Measurements from ENCODE around the gene AGO3. TPM values are rescaled to one million over a fixed set of nuclear protein-coding genes. Genes with fewer than 3 reads are reported as not detected.

AGO3 gene
- total and polyA plus RNA-seq, 10 of the 15 experiments (the other 5 are each of a cell fraction or from before 2014, with no cell fraction given) = 3.9 to 35.2 (median 12.5) TPM

DNA sequence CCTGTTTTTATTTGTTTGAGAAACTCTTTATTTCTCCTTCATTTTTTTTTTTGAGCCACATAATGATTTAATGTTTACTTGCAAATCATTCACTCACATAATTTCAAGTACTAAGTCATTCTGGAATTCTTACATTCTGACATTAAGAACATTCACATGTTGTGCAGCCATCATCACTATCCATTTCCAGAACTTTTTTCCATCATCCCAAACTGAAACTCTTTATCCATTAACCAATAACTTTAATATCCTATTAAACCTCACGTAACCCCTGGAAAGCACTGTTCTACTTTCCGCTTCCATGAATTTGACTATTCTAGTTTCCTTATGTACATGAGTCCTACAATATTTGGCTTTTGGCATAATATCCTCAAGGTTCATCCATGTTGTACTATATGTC lies 100.5 kb downstream of the AGO3 start:
- no peak overlapping the region for H3K4me3 ChIP-seq
- ChIA-PET RAD21 (ENCODE audit: unreplicated experiment) (no interaction called here), POLR2A (no interaction called here), SMC1A (ENCODE audit: uncharacterized antibody, unreplicated experiment) (interaction anchor here (1.0 kb wide), 1 partner anchor 16 kb away, joined by 3 read pairs; no protein-coding TSS in a partner anchor), CTCF (no interaction called here)
- TF ChIP-seq, protein P1, sequence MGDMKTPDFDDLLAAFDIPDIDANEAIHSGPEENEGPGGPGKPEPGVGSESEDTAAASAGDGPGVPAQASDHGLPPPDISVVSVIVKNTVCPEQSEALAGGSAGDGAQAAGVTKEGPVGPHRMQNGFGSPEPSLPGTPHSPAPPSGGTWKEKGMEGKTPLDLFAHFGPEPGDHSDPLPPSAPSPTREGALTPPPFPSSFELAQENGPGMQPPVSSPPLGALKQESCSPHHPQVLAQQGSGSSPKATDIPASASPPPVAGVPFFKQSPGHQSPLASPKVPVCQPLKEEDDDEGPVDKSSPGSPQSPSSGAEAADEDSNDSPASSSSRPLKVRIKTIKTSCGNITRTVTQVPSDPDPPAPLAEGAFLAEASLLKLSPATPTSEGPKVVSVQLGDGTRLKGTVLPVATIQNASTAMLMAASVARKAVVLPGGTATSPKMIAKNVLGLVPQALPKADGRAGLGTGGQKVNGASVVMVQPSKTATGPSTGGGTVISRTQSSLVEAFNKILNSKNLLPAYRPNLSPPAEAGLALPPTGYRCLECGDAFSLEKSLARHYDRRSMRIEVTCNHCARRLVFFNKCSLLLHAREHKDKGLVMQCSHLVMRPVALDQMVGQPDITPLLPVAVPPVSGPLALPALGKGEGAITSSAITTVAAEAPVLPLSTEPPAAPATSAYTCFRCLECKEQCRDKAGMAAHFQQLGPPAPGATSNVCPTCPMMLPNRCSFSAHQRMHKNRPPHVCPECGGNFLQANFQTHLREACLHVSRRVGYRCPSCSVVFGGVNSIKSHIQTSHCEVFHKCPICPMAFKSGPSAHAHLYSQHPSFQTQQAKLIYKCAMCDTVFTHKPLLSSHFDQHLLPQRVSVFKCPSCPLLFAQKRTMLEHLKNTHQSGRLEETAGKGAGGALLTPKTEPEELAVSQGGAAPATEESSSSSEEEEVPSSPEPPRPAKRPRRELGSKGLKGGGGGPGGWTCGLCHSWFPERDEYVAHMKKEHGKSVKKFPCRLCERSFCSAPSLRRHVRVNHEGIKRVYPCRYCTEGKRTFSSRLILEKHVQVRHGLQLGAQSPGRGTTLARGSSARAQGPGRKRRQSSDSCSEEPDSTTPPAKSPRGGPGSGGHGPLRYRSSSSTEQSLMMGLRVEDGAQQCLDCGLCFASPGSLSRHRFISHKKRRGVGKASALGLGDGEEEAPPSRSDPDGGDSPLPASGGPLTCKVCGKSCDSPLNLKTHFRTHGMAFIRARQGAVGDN (IDR thresholded peaks at IDR 0.05) = no peak
- no peak for TF ChIP-seq JUND (IDR thresholded peaks at IDR 0.05; ENCODE audit: low read depth, low read length)
- TF ChIP-seq, protein P2, sequence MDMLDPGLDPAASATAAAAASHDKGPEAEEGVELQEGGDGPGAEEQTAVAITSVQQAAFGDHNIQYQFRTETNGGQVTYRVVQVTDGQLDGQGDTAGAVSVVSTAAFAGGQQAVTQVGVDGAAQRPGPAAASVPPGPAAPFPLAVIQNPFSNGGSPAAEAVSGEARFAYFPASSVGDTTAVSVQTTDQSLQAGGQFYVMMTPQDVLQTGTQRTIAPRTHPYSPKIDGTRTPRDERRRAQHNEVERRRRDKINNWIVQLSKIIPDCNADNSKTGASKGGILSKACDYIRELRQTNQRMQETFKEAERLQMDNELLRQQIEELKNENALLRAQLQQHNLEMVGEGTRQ (IDR thresholded peaks at IDR 0.05; ENCODE audit: borderline replicate concordance, low read depth, low read length) = no peak
- no peak for TF ChIP-seq KLF5 (IDR thresholded peaks at IDR 0.05; ENCODE audit: partially characterized antibody)
- TF ChIP-seq HDAC2 (IDR thresholded peaks at IDR 0.05) = no peak
- TF ChIP-seq, protein P3, sequence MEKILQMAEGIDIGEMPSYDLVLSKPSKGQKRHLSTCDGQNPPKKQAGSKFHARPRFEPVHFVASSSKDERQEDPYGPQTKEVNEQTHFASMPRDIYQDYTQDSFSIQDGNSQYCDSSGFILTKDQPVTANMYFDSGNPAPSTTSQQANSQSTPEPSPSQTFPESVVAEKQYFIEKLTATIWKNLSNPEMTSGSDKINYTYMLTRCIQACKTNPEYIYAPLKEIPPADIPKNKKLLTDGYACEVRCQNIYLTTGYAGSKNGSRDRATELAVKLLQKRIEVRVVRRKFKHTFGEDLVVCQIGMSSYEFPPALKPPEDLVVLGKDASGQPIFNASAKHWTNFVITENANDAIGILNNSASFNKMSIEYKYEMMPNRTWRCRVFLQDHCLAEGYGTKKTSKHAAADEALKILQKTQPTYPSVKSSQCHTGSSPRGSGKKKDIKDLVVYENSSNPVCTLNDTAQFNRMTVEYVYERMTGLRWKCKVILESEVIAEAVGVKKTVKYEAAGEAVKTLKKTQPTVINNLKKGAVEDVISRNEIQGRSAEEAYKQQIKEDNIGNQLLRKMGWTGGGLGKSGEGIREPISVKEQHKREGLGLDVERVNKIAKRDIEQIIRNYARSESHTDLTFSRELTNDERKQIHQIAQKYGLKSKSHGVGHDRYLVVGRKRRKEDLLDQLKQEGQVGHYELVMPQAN (conservative IDR thresholded peaks at IDR 0.05) = no peak
- TF ChIP-seq, protein P4, sequence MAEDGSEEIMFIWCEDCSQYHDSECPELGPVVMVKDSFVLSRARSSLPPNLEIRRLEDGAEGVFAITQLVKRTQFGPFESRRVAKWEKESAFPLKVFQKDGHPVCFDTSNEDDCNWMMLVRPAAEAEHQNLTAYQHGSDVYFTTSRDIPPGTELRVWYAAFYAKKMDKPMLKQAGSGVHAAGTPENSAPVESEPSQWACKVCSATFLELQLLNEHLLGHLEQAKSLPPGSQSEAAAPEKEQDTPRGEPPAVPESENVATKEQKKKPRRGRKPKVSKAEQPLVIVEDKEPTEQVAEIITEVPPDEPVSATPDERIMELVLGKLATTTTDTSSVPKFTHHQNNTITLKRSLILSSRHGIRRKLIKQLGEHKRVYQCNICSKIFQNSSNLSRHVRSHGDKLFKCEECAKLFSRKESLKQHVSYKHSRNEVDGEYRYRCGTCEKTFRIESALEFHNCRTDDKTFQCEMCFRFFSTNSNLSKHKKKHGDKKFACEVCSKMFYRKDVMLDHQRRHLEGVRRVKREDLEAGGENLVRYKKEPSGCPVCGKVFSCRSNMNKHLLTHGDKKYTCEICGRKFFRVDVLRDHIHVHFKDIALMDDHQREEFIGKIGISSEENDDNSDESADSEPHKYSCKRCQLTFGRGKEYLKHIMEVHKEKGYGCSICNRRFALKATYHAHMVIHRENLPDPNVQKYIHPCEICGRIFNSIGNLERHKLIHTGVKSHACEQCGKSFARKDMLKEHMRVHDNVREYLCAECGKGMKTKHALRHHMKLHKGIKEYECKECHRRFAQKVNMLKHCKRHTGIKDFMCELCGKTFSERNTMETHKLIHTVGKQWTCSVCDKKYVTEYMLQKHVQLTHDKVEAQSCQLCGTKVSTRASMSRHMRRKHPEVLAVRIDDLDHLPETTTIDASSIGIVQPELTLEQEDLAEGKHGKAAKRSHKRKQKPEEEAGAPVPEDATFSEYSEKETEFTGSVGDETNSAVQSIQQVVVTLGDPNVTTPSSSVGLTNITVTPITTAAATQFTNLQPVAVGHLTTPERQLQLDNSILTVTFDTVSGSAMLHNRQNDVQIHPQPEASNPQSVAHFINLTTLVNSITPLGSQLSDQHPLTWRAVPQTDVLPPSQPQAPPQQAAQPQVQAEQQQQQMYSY (CRISPR knock-in tag; IDR thresholded peaks at IDR 0.05) = no peak
- no peak for TF ChIP-seq MYC (IDR thresholded peaks at IDR 0.05; ENCODE audit: insufficient read depth, insufficient read length, insufficient replicate concordance, low read length, severe bottlenecking)
- TF ChIP-seq POLR2AphosphoS2 (IDR thresholded peaks at IDR 0.05; ENCODE audit: low read depth, low read length) = no peak
- TF ChIP-seq KAT2A (conservative IDR thresholded peaks at IDR 0.05; ENCODE audit: control insufficient read depth, low read depth, low read length) = no peak
- no peaks in the 10 kb centered on the region for H3K27me3 ChIP-seq (replicated peaks in 1 of 2; ENCODE audit: control insufficient read depth in 2 of 2, insufficient read depth in 2 of 2, low read length in 1 of 2)
- FAIRE-seq (no peak), ATAC-seq (no peak), DNase-seq (ENCODE audit: low read depth, low spot score) (no peak)
- no peak overlapping the region for H3K9ac ChIP-seq (ENCODE audit: control insufficient read depth, insufficient read depth, low read length)
- no TSS peak for BruUV-seq (replicated peaks)
- H3K4me1 ChIP-seq (ENCODE audit: control insufficient read depth, insufficient read depth, low read length) = no peaks in the 10 kb centered on the region
- H4K20me1 ChIP-seq (ENCODE audit: control insufficient read depth, insufficient read depth) = no peaks in the 10 kb centered on the region
- H3K79me2 ChIP-seq (ENCODE audit: control insufficient read depth, insufficient read depth, low read length) = no peaks in the 10 kb centered on the region
- in situ Hi-C loops (cut with MboI) = no loop called here
- peaks cover 2% of the 10 kb centered on the region; the same call in 1 of the 3 replicates for H3K9me3 ChIP-seq (replicated peaks; ENCODE audit: control insufficient read depth, insufficient read depth, low read length)
- H2AFZ ChIP-seq (ENCODE audit: control insufficient read depth, low read depth, low read length) = no peak overlapping the region
- no peak overlapping the region for H3K27ac ChIP-seq (ENCODE audit: control insufficient read depth, insufficient read depth)
- H3K4me2 ChIP-seq (ENCODE audit: control insufficient read depth, insufficient read depth) = no peak overlapping the region
- H3K36me3 ChIP-seq (ENCODE audit: control insufficient read depth in 2 of 2, insufficient read depth in 2 of 2, low read length in 1 of 2) = peaks cover 0 to 12% of the 10 kb centered on the region in 2 experiments; a peak in 3 of 4 replicates
- WGBS (ENCODE audit: insufficient coverage, insufficient replicate concordance, low lambda C conversion rate, missing lambda C conversion rate) = 91% methylated on average over 2 of the region's 2 CpGs
- intact Hi-C loops (cut with micrococcal nuclease; ENCODE audit: unreplicated experiment) = no loop called here
